Measurements from ENCODE around the gene SAMD4B. TPM values are rescaled to one million over a fixed set of nuclear protein-coding genes. Genes with fewer than 3 reads are reported as not detected.

Gene SAMD4B, protein sequence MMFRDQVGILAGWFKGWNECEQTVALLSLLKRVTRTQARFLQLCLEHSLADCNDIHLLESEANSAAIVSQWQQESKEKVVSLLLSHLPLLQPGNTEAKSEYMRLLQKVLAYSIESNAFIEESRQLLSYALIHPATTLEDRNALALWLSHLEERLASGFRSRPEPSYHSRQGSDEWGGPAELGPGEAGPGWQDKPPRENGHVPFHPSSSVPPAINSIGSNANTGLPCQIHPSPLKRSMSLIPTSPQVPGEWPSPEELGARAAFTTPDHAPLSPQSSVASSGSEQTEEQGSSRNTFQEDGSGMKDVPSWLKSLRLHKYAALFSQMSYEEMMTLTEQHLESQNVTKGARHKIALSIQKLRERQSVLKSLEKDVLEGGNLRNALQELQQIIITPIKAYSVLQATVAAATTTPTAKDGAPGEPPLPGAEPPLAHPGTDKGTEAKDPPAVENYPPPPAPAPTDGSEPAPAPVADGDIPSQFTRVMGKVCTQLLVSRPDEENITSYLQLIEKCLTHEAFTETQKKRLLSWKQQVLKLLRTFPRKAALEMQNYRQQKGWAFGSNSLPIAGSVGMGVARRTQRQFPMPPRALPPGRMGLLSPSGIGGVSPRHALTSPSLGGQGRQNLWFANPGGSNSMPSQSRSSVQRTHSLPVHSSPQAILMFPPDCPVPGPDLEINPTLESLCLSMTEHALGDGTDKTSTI
- 119 TPM for total RNA-seq (ENCODE audit: unreplicated experiment)
- long read RNA-seq, partial matches to known transcripts: 1 of 5 reads
- long read RNA-seq, other reads (novel, unspliced or antisense): 3 of 5 reads

DNA sequence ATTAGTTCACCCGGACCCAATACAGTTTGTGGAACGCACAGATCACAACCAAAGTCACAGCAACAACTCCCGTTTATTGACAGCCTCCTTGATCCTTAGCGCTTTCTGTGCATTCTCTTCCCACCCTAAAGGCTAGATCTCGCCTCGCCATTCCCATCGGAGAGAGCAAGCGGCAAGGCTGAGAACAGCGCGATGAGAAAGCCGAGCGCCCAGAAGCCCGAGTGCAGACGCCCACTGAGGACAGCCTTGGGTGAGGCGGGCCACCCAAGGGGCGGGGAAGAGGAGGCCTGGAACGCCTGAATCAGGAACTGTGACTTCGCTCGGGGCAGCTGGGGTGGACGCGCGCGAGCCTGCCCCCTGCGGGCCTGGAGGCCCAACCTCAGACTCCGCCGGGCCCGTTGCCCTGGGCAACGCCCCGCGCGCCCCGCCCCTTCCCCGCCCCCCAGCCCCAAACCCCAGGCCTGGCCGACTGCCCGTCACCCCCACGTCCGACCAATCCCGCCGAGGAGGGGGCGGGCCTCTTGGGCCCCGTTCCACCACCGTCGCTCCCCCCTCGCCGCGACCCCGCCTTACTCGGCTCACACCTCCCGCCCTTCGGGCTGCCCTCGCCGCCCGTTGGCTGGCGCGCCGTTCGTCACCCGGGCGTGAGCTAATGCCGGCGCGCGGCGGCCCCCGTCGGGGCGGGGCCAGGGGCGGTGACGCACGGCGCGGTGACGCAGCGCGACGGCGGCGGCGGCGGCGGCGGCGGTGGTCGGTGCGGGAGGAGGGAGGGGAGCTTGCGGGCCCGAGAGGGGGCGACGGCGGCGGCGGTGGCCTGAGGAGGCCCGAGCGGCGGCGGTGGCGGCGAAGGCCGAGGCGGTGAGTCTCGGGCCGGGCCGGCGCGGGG, at the start of gene SAMD4B:
TSS of gene SAMD4B (plus strand) at position 703 of the 886 bp plus-strand sequence. CDS start 14,473 bp downstream, outside the sequence.
- Mint-ChIP-seq H3K9me3 (ENCODE audit: unreplicated experiment) (peaks cover 4% of the 10 kb centered on the region), H3K4me3 (ENCODE audit: unreplicated experiment) (peak within 1 kb of the TSS; percentile 92), H3K27ac (ENCODE audit: unreplicated experiment) (peak within 1 kb of the TSS; percentile 77), H3K27me3 (ENCODE audit: unreplicated experiment) (peaks cover 9% of the 10 kb centered on the region), H3K36me3 (ENCODE audit: unreplicated experiment) (peaks cover 5% of the 10 kb centered on the region), H3K4me1 (ENCODE audit: low read depth, unreplicated experiment) (peaks cover 11% of the 10 kb centered on the region)
- peak; percentile 99 for DNase-seq
- TF ChIP-seq, protein P1, sequence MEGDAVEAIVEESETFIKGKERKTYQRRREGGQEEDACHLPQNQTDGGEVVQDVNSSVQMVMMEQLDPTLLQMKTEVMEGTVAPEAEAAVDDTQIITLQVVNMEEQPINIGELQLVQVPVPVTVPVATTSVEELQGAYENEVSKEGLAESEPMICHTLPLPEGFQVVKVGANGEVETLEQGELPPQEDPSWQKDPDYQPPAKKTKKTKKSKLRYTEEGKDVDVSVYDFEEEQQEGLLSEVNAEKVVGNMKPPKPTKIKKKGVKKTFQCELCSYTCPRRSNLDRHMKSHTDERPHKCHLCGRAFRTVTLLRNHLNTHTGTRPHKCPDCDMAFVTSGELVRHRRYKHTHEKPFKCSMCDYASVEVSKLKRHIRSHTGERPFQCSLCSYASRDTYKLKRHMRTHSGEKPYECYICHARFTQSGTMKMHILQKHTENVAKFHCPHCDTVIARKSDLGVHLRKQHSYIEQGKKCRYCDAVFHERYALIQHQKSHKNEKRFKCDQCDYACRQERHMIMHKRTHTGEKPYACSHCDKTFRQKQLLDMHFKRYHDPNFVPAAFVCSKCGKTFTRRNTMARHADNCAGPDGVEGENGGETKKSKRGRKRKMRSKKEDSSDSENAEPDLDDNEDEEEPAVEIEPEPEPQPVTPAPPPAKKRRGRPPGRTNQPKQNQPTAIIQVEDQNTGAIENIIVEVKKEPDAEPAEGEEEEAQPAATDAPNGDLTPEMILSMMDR (IDR thresholded peaks at IDR 0.05; ENCODE audit: partially characterized antibody, unreplicated experiment): peak; percentile 65

DNA sequence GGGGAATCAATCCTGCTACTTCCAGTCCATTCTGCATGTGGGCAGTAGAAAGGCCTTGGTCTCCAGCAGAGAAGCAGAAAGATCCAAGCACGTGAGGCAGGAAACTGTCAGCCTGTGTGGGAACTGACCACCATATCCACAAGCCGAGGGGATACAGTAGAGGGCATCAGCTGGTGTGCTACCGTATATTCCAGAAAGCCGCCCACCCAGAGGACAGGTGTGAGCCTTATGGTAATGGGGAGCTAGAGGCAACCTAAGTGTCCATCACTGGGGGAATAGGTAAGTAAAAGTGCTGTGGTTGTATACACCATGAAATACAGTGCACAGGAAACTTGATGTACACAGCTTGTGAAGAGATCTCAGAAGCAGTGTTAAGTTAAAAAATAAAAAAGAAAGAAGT, 48.8 kb upstream of the SAMD4B start:
- H3K27me3 Mint-ChIP-seq (ENCODE audit: unreplicated experiment): peaks cover 3% of the 10 kb centered on the region

DNA sequence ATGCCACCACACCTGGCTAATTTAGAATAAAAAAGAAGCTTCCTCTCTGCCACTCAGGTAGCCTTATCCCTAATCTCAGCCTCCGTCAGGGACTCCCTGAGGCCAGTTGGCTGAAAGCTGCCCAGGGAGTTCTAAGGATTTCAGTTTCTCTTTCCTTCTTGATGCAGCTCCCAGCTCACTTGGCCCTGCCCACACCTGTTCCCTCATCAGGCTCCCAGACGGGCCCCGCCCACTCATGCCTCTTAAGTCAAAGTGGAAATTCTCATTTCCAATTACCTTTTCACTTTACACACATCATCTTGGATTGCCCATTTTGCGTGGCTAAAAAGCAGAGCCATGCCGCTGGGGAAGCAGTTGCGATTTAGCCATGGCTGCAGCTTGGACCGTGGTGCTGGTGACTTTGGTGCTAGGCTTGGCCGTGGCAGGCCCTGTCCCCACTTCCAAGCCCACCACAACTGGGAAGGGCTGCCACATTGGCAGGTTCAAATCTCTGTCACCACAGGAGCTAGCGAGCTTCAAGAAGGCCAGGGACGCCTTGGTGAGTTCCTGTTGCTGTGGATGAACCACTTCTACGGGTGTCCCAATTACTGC, 46.1 kb upstream of the SAMD4B start, which contains the start of gene IFNL1:
TSS of gene IFNL1 (plus strand) at position 353 of the 591 bp plus-strand sequence. CDS start at position 368, 15 bp downstream.
- H3K4me3 Mint-ChIP-seq (ENCODE audit: unreplicated experiment): no peak within 1 kb of the TSS
- H3K27ac Mint-ChIP-seq (ENCODE audit: unreplicated experiment): no peak within 1 kb of the TSS
- no peaks in the 10 kb centered on the region for H3K36me3 Mint-ChIP-seq (ENCODE audit: unreplicated experiment)
- TF ChIP-seq, protein P1 (IDR thresholded peaks at IDR 0.05; ENCODE audit: partially characterized antibody, unreplicated experiment): no peak
- H3K4me1 Mint-ChIP-seq (ENCODE audit: low read depth, unreplicated experiment): peaks cover 5% of the 10 kb centered on the region
- H3K9me3 Mint-ChIP-seq (ENCODE audit: unreplicated experiment): peaks cover 5% of the 10 kb centered on the region
- DNase-seq: no peak
- H3K27me3 Mint-ChIP-seq (ENCODE audit: unreplicated experiment): peaks cover 6% of the 10 kb centered on the region

More for the DNA sequence above, 48.8 kb upstream of the SAMD4B start:
- Mint-ChIP-seq H3K36me3 (ENCODE audit: unreplicated experiment) (no peaks in the 10 kb centered on the region), H3K27ac (ENCODE audit: unreplicated experiment) (no peak overlapping the region), H3K4me3 (ENCODE audit: unreplicated experiment) (no peak overlapping the region), H3K4me1 (ENCODE audit: low read depth, unreplicated experiment) (peaks cover 2% of the 10 kb centered on the region), H3K9me3 (ENCODE audit: unreplicated experiment) (peaks cover 4% of the 10 kb centered on the region)
- TF ChIP-seq, protein P1 (IDR thresholded peaks at IDR 0.05; ENCODE audit: partially characterized antibody, unreplicated experiment): no peak
- no peak for DNase-seq

DNA sequence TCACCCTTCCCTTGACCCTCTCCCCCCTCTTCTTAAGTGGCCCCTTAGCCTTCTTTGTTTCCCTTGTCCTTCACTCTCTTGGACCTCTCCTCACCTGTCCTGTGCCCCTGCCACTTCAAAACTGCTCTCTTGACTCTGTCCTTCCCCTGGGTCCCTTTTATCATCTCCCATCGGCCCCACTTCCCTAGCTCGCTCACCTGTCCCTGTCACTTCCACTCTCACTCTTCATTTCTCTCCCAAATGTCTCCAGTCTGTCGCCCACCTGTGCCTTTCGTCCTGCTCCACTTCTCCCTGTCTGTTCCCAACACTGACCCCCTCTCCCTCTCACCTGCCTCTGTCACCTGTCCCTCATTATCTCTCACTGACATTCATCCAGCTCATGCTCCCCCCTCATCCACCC, 45.3 kb upstream of the SAMD4B start:
- peaks cover 5% of the 10 kb centered on the region for H3K9me3 Mint-ChIP-seq (ENCODE audit: unreplicated experiment)
- H3K27me3 Mint-ChIP-seq (ENCODE audit: unreplicated experiment): peaks cover 6% of the 10 kb centered on the region
- TF ChIP-seq, protein P1 (IDR thresholded peaks at IDR 0.05; ENCODE audit: partially characterized antibody, unreplicated experiment): no peak
- H3K4me3 Mint-ChIP-seq (ENCODE audit: unreplicated experiment): no peak overlapping the region
- DNase-seq: no peak
- no peaks in the 10 kb centered on the region for H3K36me3 Mint-ChIP-seq (ENCODE audit: unreplicated experiment)
- no peak overlapping the region for H3K27ac Mint-ChIP-seq (ENCODE audit: unreplicated experiment)
- peaks cover 5% of the 10 kb centered on the region for H3K4me1 Mint-ChIP-seq (ENCODE audit: low read depth, unreplicated experiment)

Data from glutamatergic neuron (in vitro differentiated cells).